Activated CD8-positive, alpha-beta T cell treated with anti-CD3 and anti-CD28 coated beads, Interleukin-2, amount 10 ng/mL, durations not matched to agents 7 days and 5 days (primary cell): ENCODE measurements around the gene ZC3H12A. TPM values are rescaled to one million over a fixed set of nuclear protein-coding genes. Genes with fewer than 3 reads are reported as not detected.

ENCODE experiments used
- ATAC-seq: fragments of 150-1000 bp; cut with Tn5 transposase; one replicate; pipeline ENCODE4 v1.10.0; 2021; ENCODE audit warnings: moderate library complexity
- CTCF ChIA-PET: fragments of 350-600 bp; sonication (Branson Sonifier 250); formaldehyde crosslinking; loops from one replicate; lab custom pipeline; 2021; ENCODE audit warnings: antibody characterized with exemption; lab: Charles Lee
- POLR2A ChIA-PET: fragments of 350-600 bp; sonication (Branson Sonifier 250); formaldehyde crosslinking; loops from one replicate; lab custom pipeline; 2021; ENCODE audit warnings: antibody characterized with exemption; lab: Charles Lee
- DNase-seq: peaks from one replicate; pipeline ENCODE4 v3.0.0-alpha.2; 2020
- H3K27ac Mint-ChIP-seq: one replicate; pipeline ENCODE4 v1.8.0; 2021; ENCODE audit warnings: mild to moderate bottlenecking, mixed read lengths
- H3K27me3 Mint-ChIP-seq: one replicate; pipeline ENCODE4 v1.8.0; 2021; ENCODE audit warnings: low read depth, mixed read lengths
- H3K36me3 Mint-ChIP-seq: one replicate; pipeline ENCODE4 v1.8.0; 2021; ENCODE audit warnings: low read depth, mixed read lengths
- H3K4me1 Mint-ChIP-seq: one replicate; pipeline ENCODE4 v1.8.0; 2021; ENCODE audit warnings: low read depth, mixed read lengths
- H3K4me3 Mint-ChIP-seq: one replicate; pipeline ENCODE4 v1.8.0; 2021; ENCODE audit warnings: mild to moderate bottlenecking, mixed read lengths
- H3K9me3 Mint-ChIP-seq: one replicate; pipeline ENCODE4 v1.8.0; 2022; ENCODE audit warnings: mixed read lengths; ENCODE audit not compliant: insufficient read depth
- total RNA-seq, 2 experiments: library from RNA; stranded (reverse); gene quantifications; one replicate each; pipeline ENCODE4 v1.2.3, GENCODE V29; 2021

ZC3H12A gene
- total RNA-seq, 2 experiments from 2014 or later = 15.1 to 17.8 TPM

- ATAC-seq = no peak
- H3K36me3 Mint-ChIP-seq = no peaks in the 10 kb centered on the region
- no peaks in the 10 kb centered on the region for H3K9me3 Mint-ChIP-seq
- no peak for DNase-seq
- ChIA-PET POLR2A (no interaction called here), CTCF (no interaction called here)
- H3K4me1 Mint-ChIP-seq = no peaks in the 10 kb centered on the region
- peaks cover 18% of the 10 kb centered on the region for H3K27me3 Mint-ChIP-seq
- H3K27ac Mint-ChIP-seq = no peak overlapping the region
- no peak overlapping the region for H3K4me3 Mint-ChIP-seq
These were observed 34.9 kb upstream of the ZC3H12A start for GRCh38 chr1:37439349-37439995.

GRCh38 chr1:37441490-37441889 lies 32.9 kb upstream of the ZC3H12A start:
- Mint-ChIP-seq H3K36me3 (no peaks in the 10 kb centered on the region), H3K27ac (no peak overlapping the region), H3K9me3 (no peaks in the 10 kb centered on the region), H3K4me1 (no peaks in the 10 kb centered on the region), H3K27me3 (peaks cover 27% of the 10 kb centered on the region), H3K4me3 (no peak overlapping the region)
- ChIA-PET POLR2A (no interaction called here), CTCF (no interaction called here)
- DNase-seq = no peak
- no peak for ATAC-seq

- no peak for DNase-seq
- no peaks in the 10 kb centered on the region for H3K9me3 Mint-ChIP-seq
- H3K27me3 Mint-ChIP-seq = peaks cover 27% of the 10 kb centered on the region
- ATAC-seq = no peak
- H3K4me1 Mint-ChIP-seq = no peaks in the 10 kb centered on the region
- ChIA-PET POLR2A (no interaction called here), CTCF (no interaction called here)
- H3K4me3 Mint-ChIP-seq = no peak overlapping the region
- H3K36me3 Mint-ChIP-seq = no peaks in the 10 kb centered on the region
- H3K27ac Mint-ChIP-seq = no peak overlapping the region
These were observed 32.2 kb upstream of the ZC3H12A start for GRCh38 chr1:37442139-37442538.

GRCh38 chr1:37442644-37443043 lies 31.7 kb upstream of the ZC3H12A start:
- POLR2A ChIA-PET = no interaction called here
- H3K27me3 Mint-ChIP-seq = peaks cover 27% of the 10 kb centered on the region
- H3K4me3 Mint-ChIP-seq = no peak overlapping the region
- no peaks in the 10 kb centered on the region for H3K9me3 Mint-ChIP-seq
- H3K27ac Mint-ChIP-seq = no peak overlapping the region
- H3K4me1 Mint-ChIP-seq = no peaks in the 10 kb centered on the region
- ATAC-seq (no peak), DNase-seq (no peak)
- no peaks in the 10 kb centered on the region for H3K36me3 Mint-ChIP-seq
- CTCF ChIA-PET = interaction anchor here (2.2 kb wide), 1 partner anchor 8 kb away, joined by 15 read pairs; no protein-coding TSS in a partner anchor

GRCh38 chr1:37446874-37447273 lies 27.5 kb upstream of the ZC3H12A start:
- no peaks in the 10 kb centered on the region for H3K36me3 Mint-ChIP-seq
- no peak for ATAC-seq
- no peak overlapping the region for H3K27ac Mint-ChIP-seq
- ChIA-PET POLR2A (no interaction called here), CTCF (interaction anchor here (5.3 kb wide), 1 partner anchor 40 kb away, joined by 48 read pairs; no protein-coding TSS in a partner anchor)
- peaks cover 24% of the 10 kb centered on the region for H3K27me3 Mint-ChIP-seq
- H3K4me3 Mint-ChIP-seq = no peak overlapping the region
- H3K4me1 Mint-ChIP-seq = peaks cover 10% of the 10 kb centered on the region
- DNase-seq = no peak
- H3K9me3 Mint-ChIP-seq = no peaks in the 10 kb centered on the region

GRCh38 chr1:37448185-37448584 lies 26.2 kb upstream of the ZC3H12A start:
- CTCF ChIA-PET = interaction anchor here (0.8 to 5.3 kb wide), 2 partner anchors 10 to 38 kb away, joined by 4 to 48 read pairs; no protein-coding TSS in a partner anchor
- no peak for ATAC-seq
- H3K4me1 Mint-ChIP-seq = peaks cover 10% of the 10 kb centered on the region

GRCh38 chr1:37448691-37449417 lies 25.5 kb upstream of the ZC3H12A start:
- no peaks in the 10 kb centered on the region for H3K9me3 Mint-ChIP-seq
- CTCF ChIA-PET = interaction anchor here (1.2 to 5.3 kb wide), 3 partner anchors 14 to 38 kb away, joined by 3 to 48 read pairs (median 6); no protein-coding TSS in a partner anchor

More at GRCh38 chr1:37448185-37448584, 26.2 kb upstream of the ZC3H12A start:
- no peak overlapping the region for H3K4me3 Mint-ChIP-seq
- no peaks in the 10 kb centered on the region for H3K36me3 Mint-ChIP-seq
- DNase-seq = no peak
- POLR2A ChIA-PET = no interaction called here
- H3K27ac Mint-ChIP-seq = no peak overlapping the region
- H3K9me3 Mint-ChIP-seq = no peaks in the 10 kb centered on the region
- peaks cover 13% of the 10 kb centered on the region for H3K27me3 Mint-ChIP-seq

GRCh38 chr1:37449936-37450335 lies 24.4 kb upstream of the ZC3H12A start:
- H3K4me3 Mint-ChIP-seq = no peak overlapping the region
- peak overlapping the region; percentile 60 for H3K27ac Mint-ChIP-seq
- POLR2A ChIA-PET = interaction anchor here (1.1 kb wide), 1 partner anchor 37 kb away, joined by 3 read pairs; no protein-coding TSS in a partner anchor
- DNase-seq (peak; percentile 53), ATAC-seq (no peak)
- peaks cover under 1% of the 10 kb centered on the region for H3K36me3 Mint-ChIP-seq
- H3K4me1 Mint-ChIP-seq = peaks cover 15% of the 10 kb centered on the region
- H3K27me3 Mint-ChIP-seq = peaks cover 5% of the 10 kb centered on the region
- CTCF ChIA-PET = interaction anchor here (1.2 to 5.3 kb wide), 4 partner anchors 15 to 153 kb away, joined by 3 to 48 read pairs (median 6); no protein-coding TSS in a partner anchor
- no peaks in the 10 kb centered on the region for H3K9me3 Mint-ChIP-seq

More at GRCh38 chr1:37448691-37449417, 25.5 kb upstream of the ZC3H12A start:
- Mint-ChIP-seq H3K4me1 (peaks cover 10% of the 10 kb centered on the region), H3K27ac (no peak overlapping the region), H3K36me3 (no peaks in the 10 kb centered on the region), H3K4me3 (no peak overlapping the region), H3K27me3 (peaks cover 9% of the 10 kb centered on the region)
- DNase-seq = no peak
- ATAC-seq = no peak
- POLR2A ChIA-PET = interaction anchor here (1.1 kb wide), 1 partner anchor 38 kb away, joined by 3 read pairs; no protein-coding TSS in a partner anchor

GRCh38 chr1:37452416-37452815 lies 22.0 kb upstream of the ZC3H12A start:
- H3K27me3 Mint-ChIP-seq = no peaks in the 10 kb centered on the region
- H3K4me1 Mint-ChIP-seq = peaks cover 22% of the 10 kb centered on the region
- peaks cover 2% of the 10 kb centered on the region for H3K36me3 Mint-ChIP-seq
- no peak for DNase-seq
- no peak overlapping the region for H3K4me3 Mint-ChIP-seq
- ATAC-seq = no peak
- H3K9me3 Mint-ChIP-seq = no peaks in the 10 kb centered on the region
- H3K27ac Mint-ChIP-seq = no peak overlapping the region
- POLR2A ChIA-PET = interaction anchor here (1.6 kb wide), 1 partner anchor 26 kb away, joined by 4 read pairs; no protein-coding TSS in a partner anchor
- CTCF ChIA-PET = interaction anchor here (9.3 kb wide), 1 partner anchor 35 kb away, joined by 269 read pairs; no protein-coding TSS in a partner anchor

- H3K27me3 Mint-ChIP-seq = no peaks in the 10 kb centered on the region
These were observed 20.7 kb upstream of the ZC3H12A start for GRCh38 chr1:37453647-37454046.

GRCh38 chr1:37455516-37455915 lies 18.9 kb upstream of the ZC3H12A start:
- DNase-seq (no peak), ATAC-seq (no peak)
- Mint-ChIP-seq H3K4me1 (peaks cover 13% of the 10 kb centered on the region), H3K36me3 (peaks cover 2% of the 10 kb centered on the region), H3K27me3 (no peaks in the 10 kb centered on the region), H3K4me3 (no peak overlapping the region), H3K27ac (no peak overlapping the region), H3K9me3 (no peaks in the 10 kb centered on the region)
- ChIA-PET CTCF (interaction anchor here (0.7 to 9.3 kb wide), 15 partner anchors 8 to 234 kb away, joined by 3 to 269 read pairs (median 6); partner anchors contain the start of gene ZC3H12A), POLR2A (interaction anchor here (0.6 to 3.0 kb wide), 3 partner anchors 19 to 559 kb away, joined by 3 to 13 read pairs (median 3); partner anchors contain the start of gene ZC3H12A)

More at GRCh38 chr1:37453647-37454046, 20.7 kb upstream of the ZC3H12A start:
- H3K4me3 Mint-ChIP-seq = no peak overlapping the region
- POLR2A ChIA-PET = interaction anchor here (1.6 kb wide), 1 partner anchor 25 kb away, joined by 4 read pairs; no protein-coding TSS in a partner anchor
- ATAC-seq = no peak
- peaks cover 22% of the 10 kb centered on the region for H3K4me1 Mint-ChIP-seq
- peaks cover 2% of the 10 kb centered on the region for H3K36me3 Mint-ChIP-seq
- no peak for DNase-seq
- CTCF ChIA-PET = interaction anchor here (1.0 to 9.3 kb wide), 10 partner anchors 18 to 229 kb away, joined by 3 to 269 read pairs (median 7); partner anchors contain the start of genes MEAF6 and ZC3H12A
- H3K9me3 Mint-ChIP-seq = no peaks in the 10 kb centered on the region
- no peak overlapping the region for H3K27ac Mint-ChIP-seq
